ENCODE data around the gene NTRK3.

DNA sequence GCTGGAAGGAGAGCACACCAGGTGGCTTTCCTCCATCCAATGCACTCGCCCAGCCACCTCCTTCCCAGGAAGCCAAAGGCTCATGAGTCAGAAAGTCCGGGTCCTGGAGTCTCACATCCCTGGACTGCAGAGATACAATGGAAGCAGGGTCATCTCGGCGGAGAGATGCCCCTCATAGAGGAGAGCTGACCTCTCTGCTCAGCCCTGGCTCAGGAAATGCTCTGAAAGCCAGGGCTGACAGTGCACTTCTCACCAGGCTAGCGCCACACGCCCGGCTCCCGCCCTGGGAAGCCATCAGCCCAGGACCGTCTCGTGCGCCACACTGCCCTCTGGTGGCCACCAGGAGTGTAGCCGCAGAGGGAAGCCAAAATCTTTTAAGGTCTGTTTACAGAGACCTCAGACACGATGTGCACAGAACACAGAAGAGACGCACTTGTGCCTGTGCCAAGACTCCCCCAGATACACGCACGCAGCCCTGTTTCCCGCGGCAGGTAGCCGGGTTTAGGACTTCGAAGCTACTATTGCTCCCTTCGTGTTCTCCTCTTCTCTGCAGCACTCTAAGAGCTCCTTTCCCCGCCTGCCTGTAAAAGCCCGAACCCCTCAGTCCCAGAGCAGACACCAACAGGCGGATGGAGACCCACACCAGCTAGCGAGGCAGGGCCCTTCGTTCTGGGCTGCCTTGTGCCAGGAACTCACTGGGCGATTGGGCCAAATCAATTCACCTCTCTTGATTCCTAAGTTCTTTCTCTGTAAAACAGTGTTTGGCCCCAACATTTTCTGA, 9.7 kb downstream of the NTRK3 start:
- TF ChIP-seq CTCF (IDR thresholded peaks at IDR 0.05) (peak; percentile 89 to 94 (median 92)), EP300 (IDR thresholded peaks at IDR 0.05) (no peak)

Measured in upper lobe of left lung (tissue), 4 donors.